Osteocyte (in vitro differentiated cells): Measurements from ENCODE around the gene DIABLO. TPM values are rescaled to one million over a fixed set of nuclear protein-coding genes. Genes with fewer than 3 reads are reported as not detected.
"Not testable (repeated sequence)": the region's sequence is repeated elsewhere in the genome, so short reads cannot be mapped to it uniquely, and the experiment has no call there.

Experiments used
- DNase-seq: peaks from one replicate; pipeline ENCODE4 v3.0.0; 2021; ENCODE audit warnings: mixed read lengths; ENCODE audit not compliant: unreplicated experiment; ENCODE audit errors: extremely low spot score
- H3K27ac Mint-ChIP-seq: one replicate; pipeline ENCODE4 v1.8.0; 2021; ENCODE audit warnings: mild to moderate bottlenecking, mixed read lengths; ENCODE audit not compliant: unreplicated experiment
- H3K27me3 Mint-ChIP-seq: one replicate; pipeline ENCODE4 v1.8.0; 2021; ENCODE audit warnings: mixed read lengths; ENCODE audit not compliant: unreplicated experiment
- H3K36me3 Mint-ChIP-seq: one replicate; pipeline ENCODE4 v1.8.0; 2021; ENCODE audit warnings: mixed read lengths; ENCODE audit not compliant: unreplicated experiment
- H3K4me1 Mint-ChIP-seq: one replicate; pipeline ENCODE4 v1.8.0; 2021; ENCODE audit warnings: mixed read lengths; ENCODE audit not compliant: unreplicated experiment
- H3K4me3 Mint-ChIP-seq: one replicate; pipeline ENCODE4 v1.8.0; 2021; ENCODE audit warnings: mild to moderate bottlenecking, moderate library complexity, mixed read lengths; ENCODE audit not compliant: unreplicated experiment
- H3K9me3 Mint-ChIP-seq: one replicate; pipeline ENCODE4 v1.8.0; 2021; ENCODE audit warnings: mixed read lengths; ENCODE audit not compliant: unreplicated experiment
- total RNA-seq: library from RNA; stranded (reverse); gene quantifications from 2 replicates; pipeline ENCODE4 v1.2.1, GENCODE V29; 2021
- TF ChIP-seq, protein P1 (sequence below): fragments of 200-600 bp; sonication (generic); IDR thresholded peaks from 2 replicates; pipeline ENCODE4 v1.5.0; 2021; ENCODE audit warnings: antibody characterized with exemption, mild to moderate bottlenecking, moderate library complexity

Gene DIABLO
- total RNA-seq, 1 donor from 2014 or later = 51.5 TPM

DNA sequence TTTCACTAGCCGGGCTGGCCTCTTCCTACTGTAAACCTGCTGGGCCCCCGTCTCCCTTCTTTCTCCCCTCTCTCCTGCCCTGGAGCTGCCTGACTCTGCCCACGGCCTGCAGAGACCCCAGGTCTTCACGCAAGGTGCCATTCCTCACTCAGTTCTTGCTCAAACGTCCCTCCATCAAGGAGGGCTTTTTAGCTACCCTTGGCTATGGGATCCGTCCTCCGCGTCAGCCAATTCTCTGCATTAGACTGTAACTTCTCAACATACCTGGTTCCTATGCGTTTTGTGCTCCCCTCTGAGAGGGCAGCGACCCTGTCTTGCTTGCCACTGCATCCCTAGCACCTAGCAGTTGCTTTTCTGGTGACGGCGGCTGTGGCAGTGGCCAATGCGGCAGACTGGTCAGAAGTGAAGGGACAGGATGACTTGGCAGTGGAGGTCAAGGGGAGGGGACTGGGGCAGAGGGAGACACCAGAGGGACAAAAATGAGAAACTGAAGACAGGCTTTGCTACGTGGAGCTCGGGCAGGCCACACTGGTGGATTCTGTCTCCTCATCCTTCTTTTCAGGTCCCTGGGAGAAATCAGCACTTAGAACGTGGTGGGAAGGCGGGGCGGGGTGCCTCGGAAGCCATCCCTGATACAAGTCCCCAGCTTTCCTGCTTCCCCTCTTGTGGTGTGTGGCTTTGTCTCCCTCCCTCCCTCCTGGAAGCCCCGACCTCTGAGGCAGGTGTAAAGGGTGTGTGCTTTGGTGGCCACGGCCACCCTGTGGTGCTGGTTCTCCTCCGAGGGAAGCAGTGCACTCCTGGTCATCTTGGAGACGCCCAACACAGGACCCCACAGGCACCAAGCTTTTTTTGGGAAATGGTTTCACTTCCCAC is 20.6 kb downstream of the DIABLO start:
- TF ChIP-seq, protein P1, sequence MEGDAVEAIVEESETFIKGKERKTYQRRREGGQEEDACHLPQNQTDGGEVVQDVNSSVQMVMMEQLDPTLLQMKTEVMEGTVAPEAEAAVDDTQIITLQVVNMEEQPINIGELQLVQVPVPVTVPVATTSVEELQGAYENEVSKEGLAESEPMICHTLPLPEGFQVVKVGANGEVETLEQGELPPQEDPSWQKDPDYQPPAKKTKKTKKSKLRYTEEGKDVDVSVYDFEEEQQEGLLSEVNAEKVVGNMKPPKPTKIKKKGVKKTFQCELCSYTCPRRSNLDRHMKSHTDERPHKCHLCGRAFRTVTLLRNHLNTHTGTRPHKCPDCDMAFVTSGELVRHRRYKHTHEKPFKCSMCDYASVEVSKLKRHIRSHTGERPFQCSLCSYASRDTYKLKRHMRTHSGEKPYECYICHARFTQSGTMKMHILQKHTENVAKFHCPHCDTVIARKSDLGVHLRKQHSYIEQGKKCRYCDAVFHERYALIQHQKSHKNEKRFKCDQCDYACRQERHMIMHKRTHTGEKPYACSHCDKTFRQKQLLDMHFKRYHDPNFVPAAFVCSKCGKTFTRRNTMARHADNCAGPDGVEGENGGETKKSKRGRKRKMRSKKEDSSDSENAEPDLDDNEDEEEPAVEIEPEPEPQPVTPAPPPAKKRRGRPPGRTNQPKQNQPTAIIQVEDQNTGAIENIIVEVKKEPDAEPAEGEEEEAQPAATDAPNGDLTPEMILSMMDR = no peak
- Mint-ChIP-seq H3K9me3 (no peaks in the 10 kb centered on the region), H3K36me3 (peaks cover 23% of the 10 kb centered on the region), H3K27ac (no peak overlapping the region), H3K4me3 (peak overlapping the region; percentile 65), H3K27me3 (peaks cover 10% of the 10 kb centered on the region), H3K4me1 (peaks cover 7% of the 10 kb centered on the region)
- DNase-seq = no peak

DNA sequence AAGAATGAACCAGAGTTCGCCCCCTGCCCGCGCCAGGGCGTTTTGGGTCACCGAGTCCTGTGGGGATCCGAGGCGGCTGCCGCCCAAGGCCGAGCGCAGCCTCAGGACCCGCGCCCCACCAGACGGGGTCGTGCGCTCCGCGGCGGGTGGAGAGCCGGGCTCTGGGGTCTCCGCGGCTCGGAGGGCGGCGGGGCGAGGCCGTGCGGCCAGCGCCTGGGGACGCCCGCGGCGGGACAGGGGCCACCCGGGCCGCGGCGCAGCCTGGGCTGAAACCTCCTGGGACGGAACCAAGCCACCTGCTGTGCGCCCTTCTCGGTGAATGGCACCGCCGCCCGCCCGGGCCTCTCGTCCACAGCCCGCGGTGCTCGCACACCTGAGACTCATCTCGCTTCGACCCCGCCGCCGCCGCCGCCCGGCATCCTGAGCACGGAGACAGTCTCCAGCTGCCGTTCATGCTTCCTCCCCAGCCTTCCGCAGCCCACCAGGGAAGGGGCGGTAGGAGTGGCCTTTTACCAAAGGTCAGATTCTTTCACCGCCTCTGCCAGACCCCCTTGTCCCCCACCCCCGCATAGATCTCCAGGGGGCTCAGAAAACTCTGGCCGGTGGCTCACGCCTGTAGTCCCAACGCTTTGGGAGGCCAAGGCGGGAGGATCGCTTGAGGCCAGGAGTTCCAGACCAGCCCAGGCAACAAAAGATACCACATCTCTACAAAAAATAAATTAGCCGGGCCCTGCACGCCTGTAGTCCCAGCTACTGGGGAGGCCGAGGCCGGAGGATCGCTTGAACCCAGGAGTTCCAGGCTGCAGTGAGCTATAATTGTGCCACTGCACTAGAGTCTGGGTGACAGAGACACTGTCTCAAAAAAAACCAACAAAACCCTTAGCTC is 21.4 kb downstream of the DIABLO start:
- DNase-seq = no peak
- peaks cover 10% of the 10 kb centered on the region for H3K27me3 Mint-ChIP-seq
- peaks cover 18% of the 10 kb centered on the region for H3K36me3 Mint-ChIP-seq
- TF ChIP-seq, protein P1 = no peak
- no peak overlapping the region for H3K27ac Mint-ChIP-seq
- peak overlapping the region; percentile 65 for H3K4me3 Mint-ChIP-seq
- no peaks in the 10 kb centered on the region for H3K9me3 Mint-ChIP-seq
- H3K4me1 Mint-ChIP-seq = peaks cover 7% of the 10 kb centered on the region

DNA sequence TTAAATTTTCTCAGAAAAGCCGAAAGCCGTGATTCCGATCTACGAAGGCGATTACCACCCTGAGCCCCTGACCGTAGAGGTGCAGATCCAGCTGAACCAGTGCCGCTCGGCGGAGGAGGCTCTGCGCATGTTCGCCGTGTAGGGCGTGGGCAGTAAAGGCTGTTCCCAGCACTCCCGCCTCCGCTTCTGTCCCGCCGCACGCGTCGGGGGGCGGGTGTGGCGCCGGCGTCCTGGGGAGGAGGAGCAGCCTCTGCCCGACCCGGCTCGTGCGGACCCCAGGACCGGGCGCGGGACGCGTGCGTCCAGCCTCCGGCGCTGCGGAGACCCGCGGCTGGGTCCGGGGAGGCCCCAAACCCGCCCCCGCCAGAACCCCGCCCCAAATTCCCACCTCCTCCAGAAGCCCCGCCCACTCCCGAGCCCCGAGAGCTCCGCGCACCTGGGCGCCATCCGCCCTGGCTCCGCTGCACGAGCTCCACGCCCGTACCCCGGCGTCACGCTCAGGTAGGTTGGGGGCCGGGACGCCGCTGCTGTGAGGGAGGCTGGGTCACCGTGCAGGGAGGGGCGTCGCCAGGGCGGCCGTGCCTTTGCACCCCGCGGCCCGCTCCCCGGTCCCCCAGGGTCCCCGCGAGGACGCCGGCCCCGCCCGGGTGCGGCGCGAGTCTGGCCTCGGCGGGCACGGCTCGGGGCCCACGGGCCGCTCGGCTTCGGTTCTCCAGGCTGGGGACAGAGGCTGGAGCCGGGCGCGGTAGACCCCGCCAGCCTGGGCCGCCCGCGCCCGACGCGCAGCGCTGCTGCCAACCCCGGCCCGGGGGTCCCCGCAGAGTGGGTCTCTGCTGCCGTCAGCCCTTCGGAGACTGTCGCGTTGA is 22.3 kb downstream of the DIABLO start, which contains the start of gene B3GNT4:
Gene B3GNT4, plus strand, starts transcription at position 409 of the 866 bp plus-strand sequence. CDS start 910 bp downstream, outside the sequence.
- no peak within 1 kb of the TSS for H3K27ac Mint-ChIP-seq
- H3K36me3 Mint-ChIP-seq = peaks cover 15% of the 10 kb centered on the region
- H3K4me1 Mint-ChIP-seq = peaks cover 9% of the 10 kb centered on the region
- peaks cover 10% of the 10 kb centered on the region for H3K27me3 Mint-ChIP-seq
- H3K4me3 Mint-ChIP-seq = peak within 1 kb of the TSS; percentile 75
- H3K9me3 Mint-ChIP-seq = no peaks in the 10 kb centered on the region
- TF ChIP-seq, protein P1 = no peak
- DNase-seq = peak; percentile 86

DNA sequence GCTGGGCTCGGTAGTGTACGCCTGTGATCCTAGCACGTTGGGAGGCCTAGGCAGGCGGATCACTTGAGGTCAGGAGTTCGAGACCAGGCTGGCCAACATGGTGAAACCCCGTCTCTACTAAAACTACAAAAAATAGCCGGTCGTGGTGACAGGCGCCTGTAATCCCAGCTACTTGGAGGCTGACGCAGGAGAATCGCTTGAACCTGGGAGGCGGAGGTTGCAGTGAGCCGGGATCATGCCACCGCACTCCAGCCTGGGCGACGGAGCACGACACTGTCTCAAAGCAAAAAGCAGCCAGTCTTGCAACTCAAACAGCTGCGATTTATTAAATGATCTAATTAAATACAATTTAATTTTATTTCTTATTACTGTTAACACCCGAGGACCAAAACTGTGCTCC is 23.0 kb downstream of the DIABLO start:
- DNase-seq, H3K27me3 Mint-ChIP-seq: not testable (repeated sequence)
- H3K4me1 Mint-ChIP-seq = peaks cover 10% of the 10 kb centered on the region

DNA sequence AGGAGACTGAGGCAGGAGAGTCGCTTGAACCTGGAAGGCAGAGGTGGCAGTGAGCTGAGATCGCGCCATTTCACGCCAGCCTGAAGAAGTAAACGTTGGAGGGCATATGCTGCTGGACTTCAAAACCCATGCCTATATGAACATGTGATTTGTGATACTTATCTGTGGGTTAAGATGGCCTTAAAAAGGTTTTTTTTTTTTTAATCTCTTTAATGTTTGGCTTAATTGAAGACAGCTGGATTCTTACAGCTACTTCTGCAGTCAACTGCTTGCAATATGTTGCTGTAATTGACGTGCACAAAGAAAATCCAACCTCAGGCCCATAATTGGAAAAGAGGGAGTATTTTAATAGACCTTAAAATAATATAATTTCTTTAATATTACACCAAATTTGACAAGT is 23.8 kb downstream of the DIABLO start:
- H3K27ac Mint-ChIP-seq = no peak overlapping the region
- DNase-seq = no peak

More for the DNA sequence above, 23.0 kb downstream of the DIABLO start:
- H3K36me3 Mint-ChIP-seq, H3K27ac Mint-ChIP-seq, H3K9me3 Mint-ChIP-seq: not testable (repeated sequence)
- peak overlapping the region; percentile 75 for H3K4me3 Mint-ChIP-seq

More for the DNA sequence above, 23.8 kb downstream of the DIABLO start:
- peaks cover 10% of the 10 kb centered on the region for H3K4me1 Mint-ChIP-seq
- H3K4me3 Mint-ChIP-seq = no peak overlapping the region
- H3K36me3 Mint-ChIP-seq = peaks cover 3% of the 10 kb centered on the region
- TF ChIP-seq, protein P1 = no peak
- H3K9me3 Mint-ChIP-seq = no peaks in the 10 kb centered on the region
- peaks cover 10% of the 10 kb centered on the region for H3K27me3 Mint-ChIP-seq
